Stimulated activated CD4-positive, alpha-beta T cell treated with anti-CD3 and anti-CD28 coated beads, Interleukin-12 subunit alpha, Interleukin-12 subunit beta, amount 100 ng/mL, for 48 hours (primary cell): ENCODE data around the gene FSIP1.

Source experiments
- DNase-seq, 3 donors: peaks; one replicate each; pipeline ENCODE4 v3.0.0-alpha.2; 2020; ENCODE audit warnings: low read depth in 2 of 3, low spot score in 1 of 3

Gene FSIP1

DNA sequence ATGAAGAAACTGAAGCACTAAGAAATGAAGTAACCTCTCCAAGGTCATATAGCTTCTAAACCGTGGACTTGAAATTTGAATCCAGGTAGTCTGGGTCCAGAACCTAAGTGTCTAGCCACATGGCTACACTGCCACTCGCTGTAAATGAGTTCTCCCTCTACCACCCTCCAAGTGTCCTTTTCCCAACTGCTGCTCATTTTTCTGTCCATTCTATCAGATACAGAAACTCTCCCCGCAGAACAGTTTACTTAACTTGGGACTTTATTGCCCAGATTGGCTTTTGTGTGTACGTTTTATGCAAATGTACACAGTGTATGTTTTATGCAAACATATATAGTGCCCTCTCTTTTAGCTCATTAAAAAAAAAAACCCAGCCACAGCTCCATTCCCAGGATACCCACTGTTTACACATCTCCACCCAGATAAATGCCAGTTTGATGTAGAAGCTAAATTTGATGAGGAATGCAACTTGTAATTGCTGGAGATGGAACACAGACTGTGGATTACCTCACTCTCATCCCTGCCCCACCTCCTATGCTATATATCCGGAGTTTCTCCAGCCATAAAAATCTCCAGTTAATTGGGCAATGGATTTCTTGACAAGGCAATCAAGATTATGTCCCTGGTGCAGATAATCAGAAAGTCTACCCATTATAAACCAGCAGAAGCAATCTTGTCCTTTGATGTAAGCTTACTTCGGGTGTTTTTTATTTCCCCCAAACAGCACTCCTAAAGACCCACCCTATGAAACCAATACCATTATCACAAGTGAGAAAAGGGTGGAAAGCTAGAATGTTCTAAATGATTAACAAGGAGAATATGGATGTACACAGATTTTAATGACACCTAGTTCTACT, 159.8 kb downstream of the FSIP1 start:
- no peak for DNase-seq

DNA sequence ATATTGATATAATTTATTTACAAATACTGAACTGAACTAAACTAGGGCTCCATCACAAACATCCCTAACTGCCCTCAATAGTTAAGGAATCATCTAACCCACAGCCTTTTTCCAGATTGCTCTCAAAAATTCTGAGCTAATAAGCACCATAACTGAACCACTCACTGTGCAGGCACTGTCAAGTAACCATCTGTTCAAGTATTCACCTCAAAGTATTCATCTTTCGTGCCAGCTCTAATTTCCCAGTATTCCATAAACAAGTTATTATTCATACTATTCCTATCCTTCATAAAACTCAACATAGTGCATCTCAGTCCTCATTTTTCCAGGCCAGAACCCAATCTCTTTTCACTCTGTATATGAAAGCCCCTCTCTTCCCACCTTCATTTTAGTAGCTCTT, 160.7 kb downstream of the FSIP1 start:
- DNase-seq, result no peak

DNA sequence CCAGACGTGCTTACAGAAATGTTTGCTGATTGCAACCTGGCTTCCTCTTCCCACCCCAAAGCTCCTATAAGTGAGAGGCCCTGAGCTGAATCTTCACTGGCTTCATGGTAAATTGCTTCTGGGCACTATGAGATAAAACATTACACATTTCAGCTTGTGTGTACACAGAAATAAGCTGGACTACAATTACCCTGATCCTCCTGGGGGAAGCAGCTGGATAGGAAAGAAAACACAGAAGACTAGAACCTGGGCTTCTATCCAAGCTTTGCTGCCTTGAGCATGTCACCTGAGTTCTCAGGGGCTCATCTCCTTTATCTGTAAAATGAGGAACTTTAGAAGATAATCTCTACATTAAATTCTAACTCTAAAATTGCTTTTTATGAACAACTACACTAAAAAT, 161.4 kb downstream of the FSIP1 start:
- no peak for DNase-seq

DNA sequence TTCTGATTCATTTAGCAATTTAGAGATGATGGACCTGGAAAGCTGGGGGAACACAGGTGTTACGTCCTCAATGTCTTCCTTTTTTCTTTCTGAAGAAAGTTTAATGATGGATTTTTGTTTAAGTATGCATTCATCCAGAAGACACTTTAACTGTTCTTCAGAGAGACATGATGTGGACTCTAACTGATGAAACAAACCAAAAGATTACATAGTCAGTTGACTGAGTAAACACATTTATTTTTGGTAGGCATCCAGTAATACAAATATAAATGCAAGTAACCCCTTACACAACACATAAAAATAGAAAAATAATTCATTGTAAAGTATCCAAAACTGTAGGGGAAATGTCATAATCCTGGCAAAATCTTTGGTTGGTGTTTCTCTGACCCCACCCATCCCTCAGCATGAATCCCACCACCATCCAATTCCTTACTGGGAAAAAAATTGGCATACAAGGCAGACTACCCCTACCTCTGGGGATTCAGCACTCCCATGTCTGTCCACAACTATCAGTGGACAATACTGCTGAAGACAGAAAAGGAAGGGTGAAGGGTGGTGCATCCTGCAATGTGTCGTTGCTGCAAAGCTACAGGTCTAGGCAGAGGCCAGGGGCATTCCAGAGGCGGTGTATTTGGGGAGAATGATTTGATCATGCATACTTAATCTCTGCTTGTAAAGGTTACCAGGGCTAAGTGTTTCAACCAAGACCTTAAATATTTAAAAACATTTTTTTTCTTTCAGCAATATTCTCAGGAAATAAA, 164.4 kb downstream of the FSIP1 start:
- DNase-seq, result no peak

DNA sequence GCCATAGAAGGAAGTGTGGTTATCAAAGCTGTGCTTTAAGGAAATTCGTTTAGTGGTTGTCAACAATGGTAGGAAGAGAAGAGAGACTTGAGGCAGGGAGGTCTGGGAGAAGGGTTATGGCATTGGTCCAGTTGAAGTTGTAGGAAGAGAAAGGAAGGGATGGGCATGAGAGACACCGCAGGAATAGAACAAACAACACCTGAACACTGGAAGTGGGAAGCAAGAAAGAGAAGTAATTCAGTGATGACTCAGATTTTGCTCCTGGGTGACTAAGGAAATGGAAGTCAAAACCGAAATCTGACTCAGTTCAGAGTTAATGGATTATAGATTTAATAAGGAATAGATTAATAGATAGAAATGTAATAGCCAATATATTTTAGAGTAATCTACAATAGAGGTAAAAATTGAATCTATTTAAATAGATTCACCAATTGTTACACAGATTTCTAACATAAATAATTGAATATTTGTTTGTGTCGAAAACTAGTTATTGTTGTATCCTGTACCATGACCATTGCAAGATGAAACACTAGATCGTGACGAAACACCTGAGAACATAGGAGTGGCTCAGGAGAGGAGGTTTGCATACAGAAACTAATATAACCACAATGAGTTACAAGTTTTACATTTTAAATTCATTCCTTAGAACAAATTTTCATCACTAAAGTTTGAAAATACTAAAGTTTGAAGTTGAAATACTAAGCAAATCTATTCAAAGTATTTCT, 165.7 kb downstream of the FSIP1 start:
- no peak for DNase-seq

DNA sequence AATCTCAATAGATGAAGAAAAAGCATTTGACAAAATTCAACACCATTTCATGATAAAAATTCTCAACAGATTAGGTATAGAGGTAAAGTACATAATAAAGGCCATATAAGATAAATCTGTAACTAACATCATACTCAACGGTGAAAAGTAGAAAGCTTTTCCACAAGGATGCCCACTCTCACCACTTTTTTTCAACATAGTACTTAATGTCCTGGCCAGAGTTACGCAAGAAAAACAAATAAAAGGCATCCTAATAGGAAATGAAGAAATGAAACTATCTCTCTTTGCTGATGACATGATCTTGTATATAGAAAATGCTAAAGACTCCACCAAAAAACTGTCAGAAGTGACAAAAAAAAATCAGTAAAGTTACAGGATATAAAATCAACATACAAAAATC, 168.8 kb downstream of the FSIP1 start:
- DNase-seq, result no peak

DNA sequence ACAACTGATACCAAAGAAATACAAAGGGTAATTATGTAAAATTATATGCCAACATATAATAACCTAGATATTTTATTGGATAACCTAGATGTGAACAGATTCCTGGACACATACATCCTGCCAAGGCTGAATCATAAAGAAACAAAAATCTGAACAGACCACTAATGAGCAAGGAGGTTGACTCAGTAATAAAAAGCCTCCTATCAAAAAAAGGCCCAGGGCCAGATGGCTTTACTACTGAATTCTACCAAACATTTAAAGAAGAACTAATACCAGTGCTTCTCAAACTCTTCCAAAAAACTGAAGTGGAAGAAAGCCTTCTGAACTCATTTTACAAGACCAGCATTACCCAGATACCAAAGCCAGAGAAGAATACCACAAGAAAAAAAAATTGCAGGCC, 169.4 kb downstream of the FSIP1 start:
- no peak for DNase-seq

DNA sequence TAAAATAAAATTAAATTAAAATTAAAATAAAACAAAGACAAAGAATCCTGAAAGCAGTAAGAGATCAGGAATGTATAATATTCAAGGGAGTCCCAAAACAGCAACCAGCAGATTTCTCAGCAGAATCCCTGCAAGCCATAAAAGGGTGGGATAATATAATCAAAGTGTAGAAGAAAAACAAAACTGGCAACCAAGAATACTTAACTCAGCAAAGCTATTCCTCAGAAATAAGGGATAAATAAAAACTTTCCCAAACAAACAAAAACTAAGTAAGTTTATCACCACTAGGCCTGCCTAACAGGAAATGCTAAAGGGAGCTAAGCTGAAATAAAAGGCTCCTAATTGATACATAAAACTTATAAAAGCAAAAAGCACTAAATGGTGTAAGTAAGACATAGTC, 172.0 kb downstream of the FSIP1 start:
- no peak for DNase-seq

DNA sequence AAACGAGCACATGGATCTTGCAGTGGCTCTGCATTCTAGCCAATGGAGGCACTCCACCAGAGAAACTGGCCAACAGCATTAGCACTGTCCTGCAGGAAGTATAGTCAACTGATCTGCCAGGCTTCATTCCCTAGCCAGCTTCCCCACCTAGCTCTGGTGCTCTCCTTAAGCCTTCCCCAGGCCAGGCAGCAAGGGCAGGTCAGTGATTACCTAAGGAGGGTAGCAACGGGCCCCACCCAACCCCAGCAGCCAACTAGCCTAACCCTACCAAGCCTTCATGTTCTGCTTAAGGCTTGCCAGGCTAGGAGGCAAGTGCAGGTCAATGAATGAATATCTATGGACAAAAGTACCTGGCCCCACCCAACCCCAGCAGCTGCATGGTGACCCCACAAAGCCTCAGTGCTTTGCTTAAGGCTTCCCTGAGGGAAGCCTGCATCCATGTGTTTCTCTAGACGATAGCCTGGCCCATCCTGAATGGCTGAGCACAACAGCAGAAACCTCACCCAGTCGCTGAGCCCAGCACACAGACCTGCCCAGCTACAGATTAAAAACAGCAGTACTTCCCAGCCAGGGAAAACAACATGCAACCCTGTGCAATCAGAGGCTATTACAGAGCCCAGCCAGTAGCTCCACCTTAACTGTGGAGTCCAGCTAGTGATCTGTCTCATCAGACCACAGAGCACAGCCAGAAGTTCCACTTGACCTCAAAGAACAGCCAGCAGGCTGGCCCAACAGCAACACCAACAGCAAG, 173.3 kb downstream of the FSIP1 start:
- DNase-seq, result no peak

DNA sequence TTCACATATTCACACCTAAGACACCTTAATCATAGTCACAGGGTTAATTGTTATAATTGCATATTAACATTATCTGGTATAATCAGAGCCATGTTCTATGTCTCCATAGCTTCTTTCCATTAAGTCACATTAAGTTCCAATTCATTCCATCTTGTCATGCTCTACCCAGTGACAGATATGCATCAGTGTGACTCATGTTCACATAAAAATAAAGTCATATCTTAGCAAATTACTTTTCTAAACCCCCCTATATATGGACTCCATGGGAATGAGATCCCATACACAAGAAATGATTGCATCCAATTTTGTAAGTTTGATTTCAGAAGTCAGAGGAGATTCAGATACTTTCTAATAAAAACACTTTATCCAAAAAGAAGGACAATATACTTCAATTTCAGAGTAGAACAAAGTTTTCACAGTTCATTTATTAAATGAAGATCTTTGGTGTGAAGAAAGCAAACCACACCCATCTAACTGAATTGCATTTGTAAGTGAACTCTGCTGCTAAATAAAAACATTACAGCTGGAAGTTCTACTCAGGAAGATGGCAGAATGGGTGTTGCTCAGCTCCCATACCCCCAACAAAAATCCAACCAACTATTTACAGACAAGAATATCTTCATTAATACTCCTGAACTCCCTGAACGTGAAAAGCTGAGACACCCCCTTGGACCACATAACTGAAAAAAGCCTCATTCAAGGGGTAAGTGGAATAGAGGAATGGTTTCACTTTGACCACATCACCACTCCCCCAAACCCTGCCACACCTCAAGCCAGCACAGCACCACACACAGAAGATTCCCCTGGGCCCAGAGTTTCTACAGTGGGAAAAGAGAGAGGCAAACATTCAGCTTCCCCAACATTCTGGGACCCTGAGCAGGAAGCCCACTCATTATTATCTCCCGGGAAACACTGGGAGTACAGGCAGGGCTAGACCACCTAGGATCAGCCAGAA, 174.2 kb downstream of the FSIP1 start:
- no peak for DNase-seq

DNA sequence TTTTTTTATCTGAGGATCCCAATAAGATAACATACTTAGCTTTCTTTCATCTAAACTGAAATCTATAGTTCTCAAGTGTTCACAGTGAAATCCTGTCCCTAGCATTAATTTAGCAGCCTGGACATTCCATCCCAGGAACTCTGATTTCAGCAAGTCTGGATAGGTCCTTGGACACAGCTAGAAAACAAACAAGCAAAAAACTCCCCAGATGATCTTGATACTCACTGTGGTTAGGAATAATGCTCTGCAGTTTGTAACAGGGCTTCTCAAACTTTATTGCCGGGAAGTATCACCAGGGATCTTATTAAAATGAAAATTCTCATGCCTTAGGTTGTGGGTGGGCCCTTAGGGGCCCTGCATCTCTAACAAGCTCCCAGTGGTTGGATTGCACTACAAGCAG, 177.5 kb downstream of the FSIP1 start:
- no peak for DNase-seq

DNA sequence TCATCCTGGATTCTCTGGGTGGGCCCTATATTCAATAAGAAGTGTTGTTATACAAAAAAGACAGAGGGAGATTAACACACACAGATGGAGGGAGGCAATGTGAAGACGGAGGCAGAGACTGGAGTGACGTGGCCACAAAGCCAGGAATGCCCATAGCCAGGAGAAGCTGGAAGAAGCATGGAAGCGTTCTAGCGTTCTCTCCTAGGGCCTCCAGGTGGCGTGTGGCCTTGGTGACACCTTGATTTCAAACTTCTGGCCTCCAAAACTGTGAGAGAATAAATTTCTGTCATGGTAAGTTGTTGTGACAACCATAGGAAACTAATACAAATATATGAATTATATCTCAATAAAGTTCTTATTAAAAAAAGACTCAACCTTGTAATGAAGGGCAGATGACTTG, 180.5 kb downstream of the FSIP1 start:
- DNase-seq, result no peak

DNA sequence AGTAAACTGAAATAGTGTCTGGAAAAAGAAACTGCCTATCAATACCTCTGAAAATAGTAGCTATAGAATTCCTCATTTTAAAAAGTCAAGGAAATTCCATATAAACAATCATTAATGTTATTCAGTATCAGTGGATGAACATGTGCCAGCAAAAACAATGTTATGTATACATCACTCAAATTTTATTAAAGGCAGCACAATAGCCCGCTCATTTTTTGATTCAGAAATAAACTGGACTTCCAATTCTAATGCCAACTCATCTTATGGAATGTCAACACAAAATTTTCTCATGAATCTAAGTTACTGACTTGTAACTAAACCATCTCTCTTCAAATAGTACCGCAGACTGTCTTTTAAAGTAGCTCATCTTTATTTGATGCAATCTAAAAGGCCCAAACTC, 182.8 kb downstream of the FSIP1 start:
- no peak for DNase-seq

DNA sequence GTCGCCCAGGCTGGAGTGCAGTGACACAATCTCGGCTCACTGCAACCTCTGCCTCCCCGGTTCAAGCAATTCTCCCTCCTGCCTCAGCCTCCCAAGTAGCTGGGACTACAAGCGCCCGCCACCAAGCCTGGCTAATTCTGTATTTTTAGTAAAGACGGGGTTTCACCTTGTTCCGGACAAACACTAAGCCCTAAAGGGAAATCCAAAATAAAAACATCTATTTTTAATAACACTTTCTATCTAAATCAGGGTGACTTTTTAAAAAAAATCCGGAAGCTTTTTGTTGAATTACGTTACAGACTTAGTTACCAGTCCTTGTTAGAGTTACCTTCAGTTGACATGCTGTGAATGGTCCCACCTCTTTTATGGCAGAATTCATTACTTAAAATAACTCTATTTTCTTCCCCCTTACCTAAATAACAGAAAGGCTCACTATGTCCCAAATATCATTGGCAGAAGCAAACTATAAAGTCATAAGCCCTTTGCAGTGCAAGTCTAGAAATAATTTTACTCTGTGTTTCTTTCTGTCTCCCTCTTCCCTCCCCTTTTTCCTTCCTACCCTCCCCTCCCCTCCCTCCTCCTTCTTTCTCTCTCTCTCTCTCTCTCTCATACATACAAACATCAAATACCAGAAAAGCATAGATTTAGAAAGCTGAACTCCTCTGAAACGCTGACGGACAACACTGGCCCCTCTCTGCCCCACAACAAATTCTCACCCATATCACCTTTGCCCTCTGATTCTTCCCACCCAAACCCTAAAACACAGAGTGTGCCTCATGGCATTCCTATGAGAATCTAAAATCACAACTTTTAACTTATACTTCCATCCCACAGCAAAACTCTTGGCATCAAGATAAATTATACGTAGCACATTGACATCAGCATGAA, 183.4 kb downstream of the FSIP1 start:
- DNase-seq, result no peak

DNA sequence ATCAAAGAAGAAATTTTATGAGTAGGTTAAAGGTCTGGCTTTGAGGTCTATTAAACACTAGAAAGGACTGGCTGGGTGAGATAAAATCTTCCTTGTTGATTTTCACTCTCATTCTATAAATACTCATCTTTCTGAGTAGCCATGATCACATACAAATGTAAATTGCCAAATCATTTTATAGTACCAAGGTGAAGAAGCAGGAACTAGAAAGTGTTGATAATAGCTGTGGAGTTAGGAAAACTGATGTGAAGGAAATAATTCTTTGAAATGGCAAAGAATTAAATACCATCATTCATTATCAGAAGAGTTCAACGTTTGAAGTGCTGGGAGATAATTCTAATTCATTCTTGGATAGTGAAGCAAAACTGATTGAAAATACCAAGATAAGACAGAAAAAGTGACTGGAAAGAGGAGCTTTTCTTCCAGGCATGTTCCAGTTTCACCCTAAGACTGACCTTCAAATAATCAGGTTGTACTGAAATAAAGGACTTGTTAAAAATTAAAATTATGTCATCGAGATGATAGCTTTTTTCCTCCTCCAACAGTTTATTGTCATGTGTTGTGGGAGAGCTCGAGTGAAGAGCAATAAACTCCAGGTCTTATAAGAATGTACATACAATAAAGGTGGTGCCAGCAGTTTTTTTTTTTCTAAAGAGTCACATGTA, 184.3 kb downstream of the FSIP1 start:
- DNase-seq, result no peak

DNA sequence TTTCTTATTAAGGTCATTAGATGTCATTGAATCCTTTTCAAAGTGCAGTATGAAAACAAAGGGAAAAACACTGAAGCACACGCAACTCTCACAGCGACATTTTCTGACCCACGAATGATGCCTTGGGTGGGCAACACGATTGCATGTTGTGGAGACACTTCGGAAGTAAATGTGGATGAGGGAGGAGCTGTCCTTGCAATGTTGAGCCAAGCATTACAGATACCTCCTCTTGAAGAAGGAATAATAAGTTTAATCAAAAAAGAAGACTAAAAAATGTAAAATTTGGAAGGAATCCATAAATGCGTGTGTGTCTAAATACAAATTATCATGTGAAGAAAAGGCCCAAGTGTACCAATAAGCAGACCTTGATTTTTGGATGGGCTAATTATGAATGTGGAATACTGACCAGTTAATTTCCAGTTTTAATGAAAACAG, 184.9 kb downstream of the FSIP1 start:
- DNase-seq, result no peak

DNA sequence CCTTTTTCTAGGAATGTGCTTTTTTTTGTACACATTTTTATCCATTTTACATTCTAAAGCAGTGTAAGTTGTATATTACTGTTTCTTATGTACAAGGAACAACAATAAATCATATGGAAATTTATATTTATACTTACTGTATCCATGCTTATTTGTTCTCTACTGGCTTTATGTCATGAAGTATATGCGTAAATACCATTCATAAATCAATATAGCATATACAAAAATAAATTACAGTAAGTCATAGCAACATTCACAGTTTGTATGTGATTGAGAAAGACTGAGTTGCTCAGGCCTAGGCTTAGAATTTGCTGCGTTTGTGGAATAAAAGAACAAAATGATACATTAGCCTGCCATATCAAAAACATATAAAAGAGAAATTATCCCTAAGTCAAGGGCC, 185.3 kb downstream of the FSIP1 start:
- no peak for DNase-seq

DNA sequence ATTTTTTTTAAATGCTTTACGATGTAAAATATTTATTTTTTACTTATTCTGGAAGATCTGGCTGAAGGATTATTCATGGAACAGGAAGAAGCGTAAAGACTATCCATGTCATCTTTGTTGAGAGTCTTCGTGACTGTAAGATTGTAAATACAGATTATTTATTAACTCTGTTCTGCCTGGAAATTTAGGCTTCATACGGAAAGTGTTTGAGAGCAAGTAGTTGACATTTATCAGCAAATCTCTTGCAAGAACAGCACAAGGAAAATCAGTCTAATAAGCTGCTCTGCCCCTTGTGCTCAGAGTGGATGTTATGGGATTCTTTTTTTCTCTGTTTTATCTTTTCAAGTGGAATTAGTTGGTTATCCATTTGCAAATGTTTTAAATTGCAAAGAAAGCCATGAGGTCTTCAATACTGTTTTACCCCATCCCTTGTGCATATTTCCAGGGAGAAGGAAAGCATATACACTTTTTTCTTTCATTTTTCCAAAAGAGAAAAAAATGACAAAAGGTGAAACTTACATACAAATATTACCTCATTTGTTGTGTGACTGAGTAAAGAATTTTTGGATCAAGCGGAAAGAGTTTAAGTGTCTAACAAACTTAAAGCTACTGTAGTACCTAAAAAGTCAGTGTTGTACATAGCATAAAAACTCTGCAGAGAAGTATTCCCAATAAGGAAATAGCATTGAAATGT, 186.1 kb downstream of the FSIP1 start:
- DNase-seq, result no peak
